B cell (primary cell): ENCODE data around the gene VILL. TPM values are rescaled to one million over a fixed set of nuclear protein-coding genes. Genes with fewer than 3 reads are reported as not detected.

Experiments
- ATAC-seq: fragments of 200-7000 bp; cut with Tn5 transposase; one replicate; pipeline ENCODE4 v1.10.0; 2021; ENCODE audit warnings: low read depth, mild to moderate bottlenecking, moderate number of reproducible peaks, moderate library complexity
- CTCF ChIA-PET: fragments of 350-600 bp; sonication (Branson Sonifier 250); formaldehyde crosslinking; loops from one replicate; lab custom pipeline; 2021; ENCODE audit warnings: antibody characterized with exemption, inconsistent platforms; lab: Charles Lee
- POLR2A ChIA-PET: fragments of 350-600 bp; sonication (Branson Sonifier 250); formaldehyde crosslinking; loops from one replicate; lab custom pipeline; 2021; ENCODE audit warnings: antibody characterized with exemption; lab: Charles Lee
- DNase-seq: peaks from one replicate; pipeline ENCODE4 v3.0.0; 2013
- H2AFZ ChIP-seq: 2 replicates; pipeline ENCODE4 v1.6.1; 2012; ENCODE audit warnings: mild to moderate bottlenecking, low read depth, low read length; ENCODE audit not compliant: insufficient read depth, poor library complexity, severe bottlenecking
- H3K27ac ChIP-seq, 2 donors: 1 replicate in 1 of 2; 2 replicates in 1 of 2; pipeline ENCODE4 v1.5.1; 2012 to 2013; ENCODE audit warnings: low read length in 2 of 2, mild to moderate bottlenecking in 2 of 2, moderate library complexity in 1 of 2
- H3K27me3 ChIP-seq, 4 experiments: fragments of 200-600 bp in 1 of 4; sonication (generic) in 1 of 4; replicated peaks in 1 of 4; 1 replicate in 2 of 4; 2 replicates in 2 of 4; pipeline versions ENCODE4 v1.6.1 to v1.7.0; 2013 to 2016; ENCODE audit warnings: low read length in 3 of 4, mild to moderate bottlenecking in 2 of 4, mixed read lengths in 1 of 4, moderate library complexity in 1 of 4; ENCODE audit not compliant: insufficient read depth in 4 of 4, control insufficient read depth in 3 of 4; ENCODE audit errors: control extremely low read depth in 1 of 4
- H3K36me3 ChIP-seq, 2 experiments: replicated peaks in 1 of 2; 1 replicate in 1 of 2; 2 replicates in 1 of 2; pipeline versions ENCODE4 v1.6.1 to v1.7.1; 2013; ENCODE audit warnings: low read length in 1 of 2; ENCODE audit not compliant: insufficient read depth in 2 of 2, control insufficient read depth in 1 of 2; ENCODE audit errors: control extremely low read depth in 1 of 2, extremely low read depth in 1 of 2
- H3K4me1 ChIP-seq, 2 donors: fragments of 200-600 bp in 1 of 2; sonication (generic) in 1 of 2; 1 replicate in 1 of 2; 2 replicates in 1 of 2; pipeline versions ENCODE4 v1.5.1 to v1.6.1; 2013 to 2017; ENCODE audit warnings: low read length in 2 of 2; ENCODE audit not compliant: control insufficient read depth in 2 of 2, insufficient read depth in 2 of 2
- H3K4me2 ChIP-seq: replicated peaks from 2 replicates; pipeline ENCODE3; 2012; ENCODE audit warnings: mild to moderate bottlenecking, low read depth, low read length; ENCODE audit not compliant: poor library complexity, severe bottlenecking
- H3K4me3 ChIP-seq, 5 experiments: fragments of 200-600 bp in 1 of 5; sonication (generic) in 1 of 5; 1 replicate in 3 of 5; 2 replicates in 2 of 5; pipeline versions ENCODE4 v1.5.1 to v1.7.0; 2011 to 2016; ENCODE audit warnings: low read length in 4 of 5, mild to moderate bottlenecking in 4 of 5, low read depth in 2 of 5, control low read depth in 1 of 5, moderate library complexity in 1 of 5; ENCODE audit not compliant: insufficient read depth in 1 of 5; ENCODE audit errors: control extremely low read depth in 1 of 5, extremely low read depth in 1 of 5
- H3K79me2 ChIP-seq: fragments of 200-600 bp; sonication (generic); one replicate; pipeline ENCODE4 v1.6.0; 2016; ENCODE audit warnings: low read length; ENCODE audit not compliant: control insufficient read depth, insufficient read depth
- H3K9ac ChIP-seq: fragments of 200-600 bp; sonication (generic); 2 replicates; pipeline ENCODE4 v1.6.1; 2017; ENCODE audit warnings: mild to moderate bottlenecking, low read length, moderate library complexity
- H3K9me3 ChIP-seq, 3 donors: one replicate each; pipeline versions ENCODE4 v1.6.1 to v1.7.1; 2013; ENCODE audit warnings: low read length in 2 of 3; ENCODE audit not compliant: control insufficient read depth in 2 of 3, insufficient read depth in 1 of 3; ENCODE audit errors: control extremely low read depth in 1 of 3
- H4K20me1 ChIP-seq: 2 replicates; pipeline ENCODE4 v1.6.0; 2012; ENCODE audit warnings: mild to moderate bottlenecking, low read length; ENCODE audit not compliant: insufficient read depth, control insufficient read depth, poor library complexity, severe bottlenecking
- H3K27ac Mint-ChIP-seq: one replicate; pipeline ENCODE4 v1.8.0; 2021; ENCODE audit warnings: mixed read lengths
- H3K27me3 Mint-ChIP-seq: one replicate; pipeline ENCODE4 v1.8.0; 2021; ENCODE audit warnings: mixed read lengths
- H3K4me1 Mint-ChIP-seq: one replicate; pipeline ENCODE4 v1.8.0; 2021; ENCODE audit warnings: mixed read lengths
- H3K4me3 Mint-ChIP-seq: one replicate; pipeline ENCODE4 v1.8.0; 2021; ENCODE audit warnings: mixed read lengths
- H3K9me3 Mint-ChIP-seq: one replicate; pipeline ENCODE4 v1.8.0; 2022; ENCODE audit warnings: mixed read lengths; ENCODE audit not compliant: insufficient read depth
- EZH2 ChIP-seq: IDR thresholded peaks from 2 replicates; pipeline ENCODE4 v1.6.1; 2012; ENCODE audit warnings: borderline replicate concordance, low read depth, mild to moderate bottlenecking, moderate library complexity, low read length; ENCODE audit not compliant: insufficient read depth, poor library complexity, severe bottlenecking
- WGBS: methylation state at CpG from one replicate; pipeline ENCODE4 v1.1.5; 2013; ENCODE audit warnings: missing lambda C conversion rate; ENCODE audit not compliant: insufficient coverage; 5-methylcytosine and 5-hydroxymethylcytosine counted together
- intact Hi-C: fragments of 100-400 bp; cut with micrococcal nuclease; formaldehyde crosslinking; loops from one replicate; pipeline ENCODE4 v1.10.0; 2022
- polyA plus RNA-seq: library from polyadenylated mRNA; depleted of rRNA; stranded (reverse); fragments of >200 nt; gene quantifications from 2 replicates; pipeline ENCODE4 v1.2.3, GENCODE V29; 2012
- total RNA-seq, 2 donors: library from RNA; stranded (reverse); fragments of 120-200 nt in 1 of 2; gene quantifications; 1 replicate in 1 of 2; 2 replicates in 1 of 2; pipeline versions ENCODE4 v1.2.3 to v1.2.4, GENCODE V29; 2013 to 2022
- TF ChIP-seq, protein P1 (sequence below): fragments of 200-600 bp; IDR thresholded peaks from one replicate; pipeline ENCODE4 v1.8.0; 2022; ENCODE audit warnings: antibody characterized with exemption, mild to moderate bottlenecking

The VILL gene
- total and polyA plus RNA-seq, 2 donors (not counting 1 experiment from before 2014, with no cell fraction given): 35.2 to 46.4 TPM

DNA sequence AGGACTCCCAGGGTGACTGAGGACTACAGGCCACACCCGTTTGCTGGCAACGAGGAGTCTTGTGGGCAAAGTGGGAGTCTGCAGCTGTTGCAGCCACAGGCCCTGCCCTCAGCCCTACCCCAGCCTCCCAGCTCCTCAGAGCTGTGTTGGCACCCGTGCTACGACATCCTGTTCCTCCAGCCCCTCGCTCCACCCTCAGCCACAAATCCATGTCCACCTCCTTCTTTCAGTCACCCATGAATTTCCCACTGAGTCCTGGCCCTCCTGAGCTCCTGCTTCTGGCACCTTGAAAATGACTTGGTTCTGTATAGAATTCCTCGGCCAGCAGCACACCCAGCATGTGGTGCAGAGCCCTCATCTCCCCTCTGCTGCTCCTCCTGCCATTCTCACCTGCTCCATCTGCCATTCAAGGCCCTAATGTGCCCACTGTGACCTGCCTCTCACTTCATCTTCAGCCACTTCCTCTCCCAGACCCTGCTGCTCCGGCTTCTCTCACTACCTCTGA, 20.9 kb upstream of the VILL start:
- H3K9ac ChIP-seq: no peak overlapping the region
- no peak for ATAC-seq
- H3K4me3 Mint-ChIP-seq: no peak overlapping the region

DNA sequence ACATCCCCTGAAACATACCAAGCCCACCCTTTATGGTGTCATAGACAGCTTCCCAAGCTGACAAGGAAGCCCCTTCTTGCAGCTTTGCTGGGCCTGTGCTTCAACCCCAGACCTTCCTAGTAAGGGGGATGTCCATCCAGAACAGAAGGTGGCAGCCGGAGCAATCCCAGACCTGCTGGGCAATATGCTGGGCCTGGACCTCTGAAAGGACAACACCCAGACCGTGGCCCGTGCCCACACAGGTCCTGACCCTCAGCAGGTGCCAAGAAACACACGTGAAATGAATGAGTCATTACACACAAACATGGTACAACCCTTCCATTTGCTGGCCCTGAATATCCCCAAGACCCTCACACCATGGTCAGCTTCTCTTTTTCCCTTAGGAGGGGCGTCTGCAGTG, 19.8 kb upstream of the VILL start:
- Mint-ChIP-seq H3K4me3 (no peak overlapping the region), H3K27me3 (peaks cover 13% of the 10 kb centered on the region), H3K4me1 (no peaks in the 10 kb centered on the region), H3K27ac (no peak overlapping the region), H3K9me3 (no peaks in the 10 kb centered on the region)
- Histone ChIP-seq H3K4me3 (no peak overlapping the region), H2AFZ (no peak overlapping the region), H3K4me2 (no peak overlapping the region), H4K20me1 (no peaks in the 10 kb centered on the region), H3K27me3 (no peaks in the 10 kb centered on the region), H3K9ac (no peak overlapping the region), H3K79me2 (no peaks in the 10 kb centered on the region), H3K4me1 (no peaks in the 10 kb centered on the region), H3K36me3 (no peaks in the 10 kb centered on the region), H3K9me3 (no peaks in the 10 kb centered on the region), H3K27ac (no peak overlapping the region)
- ATAC-seq: no peak
- ChIA-PET POLR2A (no interaction called here), CTCF (interaction anchor here (1.5 kb wide), 1 partner anchor 13 kb away, joined by 3 read pairs; no protein-coding TSS in a partner anchor)
- no peak for DNase-seq
- WGBS: 86% methylated on average over 4 of the region's 5 CpGs
- intact Hi-C loops: no loop called here
- no peak for TF ChIP-seq EZH2
- TF ChIP-seq, protein P1, sequence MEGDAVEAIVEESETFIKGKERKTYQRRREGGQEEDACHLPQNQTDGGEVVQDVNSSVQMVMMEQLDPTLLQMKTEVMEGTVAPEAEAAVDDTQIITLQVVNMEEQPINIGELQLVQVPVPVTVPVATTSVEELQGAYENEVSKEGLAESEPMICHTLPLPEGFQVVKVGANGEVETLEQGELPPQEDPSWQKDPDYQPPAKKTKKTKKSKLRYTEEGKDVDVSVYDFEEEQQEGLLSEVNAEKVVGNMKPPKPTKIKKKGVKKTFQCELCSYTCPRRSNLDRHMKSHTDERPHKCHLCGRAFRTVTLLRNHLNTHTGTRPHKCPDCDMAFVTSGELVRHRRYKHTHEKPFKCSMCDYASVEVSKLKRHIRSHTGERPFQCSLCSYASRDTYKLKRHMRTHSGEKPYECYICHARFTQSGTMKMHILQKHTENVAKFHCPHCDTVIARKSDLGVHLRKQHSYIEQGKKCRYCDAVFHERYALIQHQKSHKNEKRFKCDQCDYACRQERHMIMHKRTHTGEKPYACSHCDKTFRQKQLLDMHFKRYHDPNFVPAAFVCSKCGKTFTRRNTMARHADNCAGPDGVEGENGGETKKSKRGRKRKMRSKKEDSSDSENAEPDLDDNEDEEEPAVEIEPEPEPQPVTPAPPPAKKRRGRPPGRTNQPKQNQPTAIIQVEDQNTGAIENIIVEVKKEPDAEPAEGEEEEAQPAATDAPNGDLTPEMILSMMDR: no peak

More for the DNA sequence above, 20.9 kb upstream of the VILL start:
- Histone ChIP-seq H3K4me1 (no peaks in the 10 kb centered on the region), H3K4me2 (no peak overlapping the region), H3K79me2 (no peaks in the 10 kb centered on the region), H3K36me3 (no peaks in the 10 kb centered on the region), H3K27me3 (no peaks in the 10 kb centered on the region), H2AFZ (no peak overlapping the region), H3K27ac (no peak overlapping the region), H3K4me3 (no peak overlapping the region), H4K20me1 (no peaks in the 10 kb centered on the region), H3K9me3 (no peaks in the 10 kb centered on the region)
- no peak for DNase-seq
- H3K27ac Mint-ChIP-seq: no peak overlapping the region
- WGBS: 73% methylated on average over 7 of the region's 7 CpGs
- no peaks in the 10 kb centered on the region for H3K4me1 Mint-ChIP-seq
- H3K9me3 Mint-ChIP-seq: no peaks in the 10 kb centered on the region
- TF ChIP-seq EZH2: no peak
- TF ChIP-seq, protein P1: no peak
- intact Hi-C loops: loop anchor here (5.0 to 10.0 kb wide), 2 partner anchors 112 to 1245 kb away; no protein-coding TSS in a partner anchor
- POLR2A ChIA-PET: no interaction called here
- CTCF ChIA-PET: interaction anchor here (3.2 kb wide), 1 partner anchor 11 kb away, joined by 12 read pairs; no protein-coding TSS in a partner anchor
- H3K27me3 Mint-ChIP-seq: peaks cover 13% of the 10 kb centered on the region
